SJSA1 (cell line): ENCODE data around the gene DLG2. TPM values are rescaled to one million over a fixed set of nuclear protein-coding genes. Genes with fewer than 3 reads are reported as not detected.

Source experiments
- DNase-seq, 2 experiments: peaks; one replicate each; pipeline ENCODE4 v3.0.0-alpha.2; 2015 to 2020; ENCODE audit warnings: low spot score in 2 of 2, low read depth in 1 of 2
- H3K27ac ChIP-seq: fragments of 250-450 bp; sonication (Bioruptor Pico); 2 replicates; pipeline ENCODE4 v1.5.1; 2020; ENCODE audit warnings: mild to moderate bottlenecking, moderate library complexity
- H3K27me3 ChIP-seq: fragments of 250-450 bp; sonication (Bioruptor Pico); replicated peaks from 2 replicates; pipeline ENCODE4 v1.5.1; 2020; ENCODE audit warnings: mild to moderate bottlenecking, moderate library complexity
- H3K36me3 ChIP-seq: fragments of 250-450 bp; sonication (Bioruptor Pico); 2 replicates; pipeline ENCODE4 v1.5.1; 2020; ENCODE audit warnings: mild to moderate bottlenecking
- H3K4me1 ChIP-seq: fragments of 250-450 bp; sonication (Bioruptor Pico); replicated peaks from 2 replicates; pipeline ENCODE4 v1.6.1; 2021; ENCODE audit warnings: mild to moderate bottlenecking
- H3K4me3 ChIP-seq: fragments of 250-450 bp; sonication (Bioruptor Pico); 2 replicates; pipeline ENCODE4 v1.5.1; 2020; ENCODE audit warnings: mild to moderate bottlenecking
- H3K9me3 ChIP-seq: fragments of 250-450 bp; sonication (Bioruptor Pico); replicated peaks from 2 replicates; pipeline ENCODE4 v1.5.1; 2020; ENCODE audit warnings: mild to moderate bottlenecking
- total RNA-seq: library from RNA; depleted of rRNA; stranded (reverse); fragments of >200 nt; shearing (Covaris generic); gene quantifications from 2 replicates; pipeline ENCODE4 v1.2.3, GENCODE V29; 2014

Gene DLG2
- total RNA-seq, 1 experiment from 2014 or later = 0.13 TPM

- H3K27ac ChIP-seq = no peak overlapping the region
- DNase-seq = no peak
- H3K36me3 ChIP-seq = no peaks in the 10 kb centered on the region
- no peaks in the 10 kb centered on the region for H3K27me3 ChIP-seq
- no peaks in the 10 kb centered on the region for H3K9me3 ChIP-seq
- no peaks in the 10 kb centered on the region for H3K4me1 ChIP-seq
- H3K4me3 ChIP-seq = no peak overlapping the region
Observed at GRCh38 chr11:84163116-84163515, 1464.0 kb downstream of the DLG2 start.

DNA sequence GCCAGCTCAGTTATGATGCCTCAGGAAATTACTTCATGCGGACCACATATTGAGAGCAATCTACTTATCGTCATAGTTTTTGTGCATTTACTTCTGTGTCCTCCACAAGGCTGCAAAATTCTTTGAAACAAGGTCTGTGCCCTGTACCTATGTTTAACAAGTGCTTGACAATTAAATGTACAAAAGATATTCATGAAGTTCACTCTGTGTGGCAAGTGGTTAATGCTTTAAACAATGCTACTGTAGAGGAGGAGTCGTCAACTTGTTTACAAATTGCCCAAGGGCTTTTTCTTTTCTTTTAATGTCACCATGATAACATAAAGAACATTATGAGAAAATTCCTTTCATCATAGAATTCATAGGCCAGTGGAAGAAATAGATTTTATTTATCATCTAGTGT lies 1469.5 kb downstream of the DLG2 start:
- Histone ChIP-seq H3K4me1 (no peaks in the 10 kb centered on the region), H3K4me3 (no peak overlapping the region), H3K36me3 (no peaks in the 10 kb centered on the region), H3K27me3 (no peaks in the 10 kb centered on the region), H3K27ac (no peak overlapping the region), H3K9me3 (no peaks in the 10 kb centered on the region)
- no peak for DNase-seq

DNA sequence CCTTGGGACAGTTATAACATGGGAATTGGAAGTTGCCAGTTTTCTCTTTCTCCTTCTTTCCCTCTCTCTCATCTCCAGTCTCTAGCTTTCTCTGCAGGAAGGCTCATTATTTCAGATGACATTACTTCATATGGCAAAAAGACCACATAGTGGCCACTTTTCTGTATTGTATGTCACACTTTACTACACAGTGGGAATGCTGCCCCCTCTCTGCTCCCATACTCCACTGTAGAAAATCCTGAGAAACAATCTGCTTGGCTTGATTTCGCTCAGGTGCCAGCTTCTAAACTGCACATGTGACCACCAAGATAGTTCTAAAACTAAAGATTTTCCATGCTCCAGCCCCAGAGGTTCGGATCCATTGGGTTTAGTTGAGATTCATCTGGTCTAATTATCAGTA lies 1480.3 kb downstream of the DLG2 start:
- DNase-seq = no peak
- no peaks in the 10 kb centered on the region for H3K27me3 ChIP-seq
- H3K9me3 ChIP-seq = no peaks in the 10 kb centered on the region
- H3K4me1 ChIP-seq = no peaks in the 10 kb centered on the region
- no peaks in the 10 kb centered on the region for H3K36me3 ChIP-seq
- no peak overlapping the region for H3K4me3 ChIP-seq
- no peak overlapping the region for H3K27ac ChIP-seq

- no peaks in the 10 kb centered on the region for H3K4me1 ChIP-seq
- no peaks in the 10 kb centered on the region for H3K27me3 ChIP-seq
- H3K9me3 ChIP-seq = no peaks in the 10 kb centered on the region
- H3K36me3 ChIP-seq = no peaks in the 10 kb centered on the region
- H3K27ac ChIP-seq = no peak overlapping the region
- DNase-seq = no peak
- no peak overlapping the region for H3K4me3 ChIP-seq
Observed at GRCh38 chr11:84145616-84146185, 1481.4 kb downstream of the DLG2 start.

DNA sequence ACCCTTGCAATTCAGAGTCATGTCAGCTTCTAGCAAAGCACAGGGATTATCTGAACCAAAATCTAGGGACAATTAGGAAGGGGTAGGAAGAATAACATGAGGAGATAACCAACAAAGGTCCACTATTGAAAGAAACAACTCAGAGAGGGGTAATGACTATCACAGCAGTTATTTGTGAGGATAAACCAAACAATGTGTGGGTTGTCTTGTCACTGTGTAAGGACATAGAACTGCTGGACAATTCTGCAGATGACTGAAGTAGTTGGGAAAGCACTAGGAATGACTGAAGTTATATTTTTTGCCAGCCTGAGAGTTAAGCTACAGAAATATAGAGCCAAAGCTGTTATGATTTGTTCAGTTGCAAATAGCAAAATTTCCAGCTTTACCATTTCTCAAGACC lies 1482.6 kb downstream of the DLG2 start:
- no peak overlapping the region for H3K4me3 ChIP-seq
- no peaks in the 10 kb centered on the region for H3K27me3 ChIP-seq
- H3K27ac ChIP-seq = no peak overlapping the region
- no peak for DNase-seq
- H3K36me3 ChIP-seq = no peaks in the 10 kb centered on the region
- H3K4me1 ChIP-seq = no peaks in the 10 kb centered on the region
- no peaks in the 10 kb centered on the region for H3K9me3 ChIP-seq

DNA sequence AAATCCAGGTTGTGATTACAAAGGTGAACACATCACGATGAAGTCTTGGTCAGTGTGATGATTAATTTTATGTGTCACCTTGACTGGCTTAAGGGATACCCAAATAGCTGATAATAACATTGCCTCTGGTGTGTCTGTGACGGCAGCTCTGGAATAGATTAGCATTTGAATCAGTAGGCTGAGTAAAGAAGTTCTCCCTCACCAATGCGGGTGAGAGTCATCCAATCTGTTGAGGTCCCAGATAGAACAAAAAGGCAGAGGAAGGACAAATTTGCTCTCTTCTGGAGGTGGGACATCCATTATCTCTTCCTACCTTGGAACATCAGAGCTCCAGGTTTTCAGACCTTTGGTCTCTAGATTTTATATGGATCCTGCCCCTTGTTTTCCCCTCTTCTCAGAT lies 1484.7 kb downstream of the DLG2 start:
- Histone ChIP-seq H3K4me3 (no peak overlapping the region), H3K4me1 (no peaks in the 10 kb centered on the region), H3K9me3 (no peaks in the 10 kb centered on the region), H3K36me3 (no peaks in the 10 kb centered on the region), H3K27me3 (no peaks in the 10 kb centered on the region), H3K27ac (no peak overlapping the region)
- DNase-seq = no peak

DNA sequence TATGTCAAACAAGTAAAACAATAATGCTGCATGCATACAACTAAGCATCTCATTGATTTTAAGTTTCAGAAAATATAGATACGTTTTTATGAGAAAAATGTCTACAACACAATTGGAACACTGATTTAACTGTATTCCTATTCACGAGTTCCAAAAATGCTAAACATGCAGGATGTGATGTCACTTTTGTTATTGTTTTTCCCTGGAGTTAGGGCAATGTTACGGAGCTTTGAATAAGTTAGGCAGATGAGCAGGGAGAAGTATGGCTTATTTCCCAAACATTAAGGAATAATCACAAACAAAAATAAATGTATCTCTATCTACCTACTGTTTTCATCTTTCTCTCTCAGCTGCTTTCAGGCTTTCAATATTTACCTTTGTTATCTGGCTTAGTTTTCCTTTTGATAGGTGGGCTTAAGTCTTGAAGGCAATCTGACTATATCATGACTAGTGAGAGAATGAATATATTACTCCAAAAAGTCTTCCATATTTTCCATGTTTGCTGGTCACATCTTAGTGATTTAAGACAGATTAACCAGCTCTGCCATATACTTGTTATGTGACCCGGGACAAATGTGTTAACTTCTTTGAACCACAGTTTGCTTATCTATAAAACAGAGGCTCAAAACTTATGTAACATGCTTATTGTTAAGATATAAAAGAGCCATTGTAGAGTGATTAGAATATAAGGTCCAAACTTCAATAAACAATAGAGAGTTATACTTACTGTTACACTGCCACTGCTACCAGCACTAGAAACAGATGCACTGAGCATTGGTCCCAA lies 1486.6 kb downstream of the DLG2 start:
- Histone ChIP-seq H3K27ac (no peak overlapping the region), H3K36me3 (no peaks in the 10 kb centered on the region), H3K4me3 (no peak overlapping the region), H3K27me3 (no peaks in the 10 kb centered on the region), H3K9me3 (no peaks in the 10 kb centered on the region), H3K4me1 (no peaks in the 10 kb centered on the region)
- DNase-seq = no peak

- Histone ChIP-seq H3K9me3 (no peaks in the 10 kb centered on the region), H3K36me3 (no peaks in the 10 kb centered on the region), H3K27ac (no peak overlapping the region), H3K27me3 (no peaks in the 10 kb centered on the region), H3K4me1 (no peaks in the 10 kb centered on the region), H3K4me3 (no peak overlapping the region)
- DNase-seq = no peak
Observed at GRCh38 chr11:84137960-84138359, 1489.2 kb downstream of the DLG2 start.

- H3K9me3 ChIP-seq = no peaks in the 10 kb centered on the region
- H3K4me3 ChIP-seq = no peak overlapping the region
- H3K4me1 ChIP-seq = no peaks in the 10 kb centered on the region
- no peaks in the 10 kb centered on the region for H3K27me3 ChIP-seq
- H3K36me3 ChIP-seq = no peaks in the 10 kb centered on the region
- no peak overlapping the region for H3K27ac ChIP-seq
- DNase-seq = no peak
Observed at GRCh38 chr11:84137505-84137904, 1489.6 kb downstream of the DLG2 start.

GRCh38 chr11:84136926-84137325 lies 1490.2 kb downstream of the DLG2 start:
- H3K4me1 ChIP-seq = no peaks in the 10 kb centered on the region
- no peak overlapping the region for H3K27ac ChIP-seq
- H3K9me3 ChIP-seq = no peaks in the 10 kb centered on the region
- no peak for DNase-seq
- no peaks in the 10 kb centered on the region for H3K27me3 ChIP-seq
- no peaks in the 10 kb centered on the region for H3K36me3 ChIP-seq
- H3K4me3 ChIP-seq = no peak overlapping the region

DNA sequence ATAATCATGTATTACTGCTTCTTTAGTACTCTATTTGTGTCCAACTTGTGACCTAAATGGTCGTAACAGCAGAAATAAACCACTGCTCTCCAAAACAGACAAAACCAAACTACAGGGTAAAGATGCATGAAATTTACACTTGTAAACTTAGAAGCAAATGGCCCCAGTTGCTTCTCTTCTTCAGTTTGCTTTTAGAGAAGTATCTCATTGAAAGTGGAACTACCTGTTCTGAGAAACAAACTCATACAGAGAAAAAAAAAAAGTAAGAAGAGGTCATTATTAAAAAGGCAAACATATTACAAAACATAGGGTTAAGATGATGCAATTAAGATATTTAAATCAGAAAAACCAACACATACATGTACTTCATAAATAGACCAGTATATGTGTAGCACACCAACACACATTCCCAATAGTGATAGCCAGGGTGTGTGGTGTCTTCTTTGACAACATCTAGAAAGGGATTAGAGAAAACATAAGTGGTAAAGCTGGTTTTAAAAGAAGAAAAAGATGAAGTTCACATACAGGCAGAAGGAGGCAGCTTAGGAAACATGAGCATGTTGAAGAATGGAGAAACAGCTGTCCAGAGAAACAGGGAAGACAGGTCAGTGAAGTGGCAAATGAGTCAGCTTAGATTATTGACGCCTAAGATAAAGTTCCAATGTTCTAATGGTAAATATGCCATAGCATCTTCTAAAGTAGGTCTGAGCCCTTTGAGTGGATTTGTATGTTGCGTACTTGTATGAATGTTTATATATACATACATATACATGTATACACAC lies 1496.3 kb downstream of the DLG2 start:
- Histone ChIP-seq H3K4me1 (no peaks in the 10 kb centered on the region), H3K36me3 (no peaks in the 10 kb centered on the region), H3K27me3 (no peaks in the 10 kb centered on the region), H3K9me3 (no peaks in the 10 kb centered on the region), H3K4me3 (no peak overlapping the region), H3K27ac (no peak overlapping the region)
- no peak for DNase-seq

- Histone ChIP-seq H3K27me3 (no peaks in the 10 kb centered on the region), H3K4me1 (no peaks in the 10 kb centered on the region), H3K36me3 (no peaks in the 10 kb centered on the region), H3K9me3 (no peaks in the 10 kb centered on the region), H3K4me3 (no peak overlapping the region), H3K27ac (no peak overlapping the region)
- no peak for DNase-seq
Observed at GRCh38 chr11:84129961-84130576, 1497.1 kb downstream of the DLG2 start.

DNA sequence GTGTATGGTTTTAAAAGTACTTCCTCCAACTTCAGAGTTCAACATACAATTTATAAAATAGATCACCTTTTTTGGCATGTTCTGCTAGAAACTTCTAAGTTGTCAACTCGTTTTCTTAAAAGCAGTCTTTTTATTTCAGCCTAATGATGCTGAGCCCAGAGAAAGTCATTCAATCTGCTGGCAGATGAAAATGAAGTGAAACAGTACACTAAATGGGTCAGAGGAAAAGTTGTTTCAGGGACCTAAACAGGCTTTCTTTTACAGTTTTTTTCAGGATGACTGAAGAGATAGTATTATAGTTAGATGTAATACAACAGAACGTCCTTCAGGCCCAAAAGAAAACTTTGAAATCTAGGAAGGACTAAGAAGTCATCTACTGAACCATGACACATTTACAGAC lies 1498.3 kb downstream of the DLG2 start:
- DNase-seq = no peak
- Histone ChIP-seq H3K9me3 (no peaks in the 10 kb centered on the region), H3K36me3 (no peaks in the 10 kb centered on the region), H3K4me1 (no peaks in the 10 kb centered on the region), H3K27me3 (no peaks in the 10 kb centered on the region), H3K27ac (no peak overlapping the region), H3K4me3 (no peak overlapping the region)

- H3K9me3 ChIP-seq = no peaks in the 10 kb centered on the region
- no peaks in the 10 kb centered on the region for H3K4me1 ChIP-seq
- no peak overlapping the region for H3K4me3 ChIP-seq
- no peaks in the 10 kb centered on the region for H3K36me3 ChIP-seq
- no peak for DNase-seq
- H3K27ac ChIP-seq = no peak overlapping the region
- H3K27me3 ChIP-seq = no peaks in the 10 kb centered on the region
Observed at GRCh38 chr11:84117394-84117793, 1509.8 kb downstream of the DLG2 start.
